ENCODE measurements around the gene ANKRD29.

- no peak for TF ChIP-seq EZH2 (IDR thresholded peaks at IDR 0.05; ENCODE audit: low read length, missing control alignments)
- no peak for TF ChIP-seq CTCF (conservative IDR thresholded peaks at IDR 0.05 in 1 of 2, IDR thresholded peaks at IDR 0.05 in 1 of 2; ENCODE audit: low read depth in 1 of 2, low read length in 2 of 2)
These were observed 81.9 kb downstream of the ANKRD29 start for GRCh38 chr18:23580677-23581367.

Data from fibroblast of lung (primary cell).